ENCODE results near the gene LSS.

GRCh38 chr21:46207920-46208591 lies 20.5 kb downstream of the LSS start:
- TF ChIP-seq ELF4 (CRISPR knock-in tag; IDR thresholded peaks at IDR 0.05; ENCODE audit: low read depth) (no peak), CTCF (IDR thresholded peaks at IDR 0.05) (no peak), CBFB (CRISPR knock-in tag; IDR thresholded peaks at IDR 0.05; ENCODE audit: low read depth) (no peak), USF2 (CRISPR knock-in tag; IDR thresholded peaks at IDR 0.05) (no peak), ATF2 (CRISPR knock-in tag; IDR thresholded peaks at IDR 0.05; ENCODE audit: borderline replicate concordance, low read depth) (no peak), ZNF512 (CRISPR knock-in tag; IDR thresholded peaks at IDR 0.05; ENCODE audit: borderline replicate concordance) (no peak)

All from WTC11 (cell line).